Measurements from ENCODE around the gene PACSIN1. TPM values are rescaled to one million over a fixed set of nuclear protein-coding genes. Genes with fewer than 3 reads are reported as not detected.

PACSIN1 gene
- total and polyA plus RNA-seq, 2 of the 4 experiments (the other 2 are of a cell fraction): 0.02 TPM; not detected in 1

GRCh38 chr6:34531580-34532201, 65.8 kb downstream of the PACSIN1 start:
- ChIA-PET POLR2A (ENCODE audit: unreplicated experiment) (no interaction called here), CTCF (no interaction called here)
- intact Hi-C loops (cut with micrococcal nuclease) (no loop called here), dilution Hi-C loops (cut with HindIII; ENCODE audit: low sequenced_read_pairs, unreplicated experiment) (no loop called here), in situ Hi-C loops (cut with MboI; ENCODE audit: low sequenced_read_pairs) (no loop called here)
- no peak overlapping the region for H3K9ac ChIP-seq (ENCODE audit: low read depth, low read length)
- H3K4me2 ChIP-seq (ENCODE audit: low read depth, low read length): peak overlapping the region; percentile 66; the same call in 1 of the 2 replicates
- H3K9me3 ChIP-seq (ENCODE audit: control insufficient read depth, insufficient read depth, low read length): no peaks in the 10 kb centered on the region
- peak overlapping the region; percentile 71 for H2AFZ ChIP-seq (replicated peaks; ENCODE audit: low read length, poor library complexity)
- peaks cover 2% of the 10 kb centered on the region; the same call in 1 of the 2 replicates for H3K4me1 ChIP-seq (ENCODE audit: control insufficient read depth, insufficient read depth, low read length)
- peak overlapping the region in 1 of 2 experiments; percentile 40; a peak in 1 of 4 replicates for H4K8ac ChIP-seq (ENCODE audit: low read depth in 2 of 2, low read length in 2 of 2)
- H2AK9ac ChIP-seq (replicated peaks; ENCODE audit: low read depth, low read length, poor library complexity): no peak overlapping the region
- H3K27ac ChIP-seq (ENCODE audit: insufficient read depth, low read length): no peak overlapping the region
- no peak overlapping the region for H3K56ac ChIP-seq (ENCODE audit: extremely low read depth, insufficient read depth, low read length)
- H3K27me3 ChIP-seq (ENCODE audit: control insufficient read depth, insufficient read depth, low read length): peaks cover 18% of the 10 kb centered on the region; the same call in 1 of the 2 replicates
- ATAC-seq (ENCODE audit: low read depth) (peak; percentile 28), DNase-seq (peak; percentile 67)
- no peak overlapping the region for H2BK15ac ChIP-seq (ENCODE audit: low read depth, low read length)
- no peak overlapping the region for H3K4ac ChIP-seq (ENCODE audit: low read depth, low read length)
- H4K20me1 ChIP-seq (ENCODE audit: insufficient read depth, low read length): no peaks in the 10 kb centered on the region
- peaks cover 3% of the 10 kb centered on the region; the same call in 1 of the 2 replicates for H3K9me1 ChIP-seq (ENCODE audit: insufficient read depth, low read length)
- no peak overlapping the region for H3K18ac ChIP-seq (ENCODE audit: low read depth, low read length)
- H3K23ac ChIP-seq (ENCODE audit: low read depth, low read length): no peak overlapping the region; the same call in 1 of the 2 replicates
- no peaks in the 10 kb centered on the region for H3K79me1 ChIP-seq (ENCODE audit: low read depth in 1 of 2, low read length in 2 of 2)
- H2BK20ac ChIP-seq (ENCODE audit: low read depth, low read length): no peak overlapping the region
- no peak overlapping the region for H4K91ac ChIP-seq (ENCODE audit: insufficient read depth, low read depth, low read length)
- BruUV-seq (replicated peaks): no TSS peak
- H3K36me3 ChIP-seq (ENCODE audit: control insufficient read depth, insufficient read depth, low read length): no peaks in the 10 kb centered on the region
- WGBS, 2 experiments (ENCODE audit: extremely low coverage in 2 of 2, insufficient read length in 1 of 2): 77% methylated on average over 15 of the region's 29 CpGs; no CpG with 5 or more reads in 1 of the 2 experiments
- TF ChIP-seq POLR2A (IDR thresholded peaks at IDR 0.05; ENCODE audit: low read depth, low read length) (peak; percentile 57), MAZ (IDR thresholded peaks at IDR 0.05; ENCODE audit: borderline replicate concordance, low read depth, low read length) (no peak)
- H3K4me3 ChIP-seq (ENCODE audit: insufficient read depth, low read depth, low read length): peak overlapping the region; percentile 47; the same call in 1 of the 2 replicates
- no peak overlapping the region for H2AK5ac ChIP-seq (ENCODE audit: low read depth, low read length)
- 0 out of 2 replicates have a peak overlapping the region, but pooled peaks have one; percentile 2 for H4K5ac ChIP-seq (ENCODE audit: low read depth, low read length)
- H2BK120ac ChIP-seq (ENCODE audit: low read depth, low read length): no peak overlapping the region
- H2BK5ac ChIP-seq (ENCODE audit: low read depth, low read length, poor library complexity, severe bottlenecking): no peak overlapping the region
- H3K14ac ChIP-seq (replicated peaks; ENCODE audit: low read depth, low read length): no peak overlapping the region
